22Rv1 (cell line): ENCODE results near the gene IQCE.

Experiments used
- H3K27ac ChIP-seq: fragments of 450-650 bp; 2 replicates; pipeline ENCODE4 v1.5.1; 2017
- CTCF ChIP-seq: fragments of 450-650 bp; IDR thresholded peaks from 2 replicates; pipeline ENCODE4 v1.5.1; 2017; ENCODE audit warnings: mild to moderate bottlenecking
- ZFX ChIP-seq: fragments of 450-650 bp; IDR thresholded peaks from 2 replicates; pipeline ENCODE4 v1.6.1; 2017; ENCODE audit warnings: antibody characterized with exemption, borderline replicate concordance

The IQCE gene

GRCh38 chr7:2658941-2659340, 100.2 kb downstream of the IQCE start:
- H3K27ac ChIP-seq = no peak overlapping the region
- TF ChIP-seq ZFX (no peak), CTCF (no peak)

DNA sequence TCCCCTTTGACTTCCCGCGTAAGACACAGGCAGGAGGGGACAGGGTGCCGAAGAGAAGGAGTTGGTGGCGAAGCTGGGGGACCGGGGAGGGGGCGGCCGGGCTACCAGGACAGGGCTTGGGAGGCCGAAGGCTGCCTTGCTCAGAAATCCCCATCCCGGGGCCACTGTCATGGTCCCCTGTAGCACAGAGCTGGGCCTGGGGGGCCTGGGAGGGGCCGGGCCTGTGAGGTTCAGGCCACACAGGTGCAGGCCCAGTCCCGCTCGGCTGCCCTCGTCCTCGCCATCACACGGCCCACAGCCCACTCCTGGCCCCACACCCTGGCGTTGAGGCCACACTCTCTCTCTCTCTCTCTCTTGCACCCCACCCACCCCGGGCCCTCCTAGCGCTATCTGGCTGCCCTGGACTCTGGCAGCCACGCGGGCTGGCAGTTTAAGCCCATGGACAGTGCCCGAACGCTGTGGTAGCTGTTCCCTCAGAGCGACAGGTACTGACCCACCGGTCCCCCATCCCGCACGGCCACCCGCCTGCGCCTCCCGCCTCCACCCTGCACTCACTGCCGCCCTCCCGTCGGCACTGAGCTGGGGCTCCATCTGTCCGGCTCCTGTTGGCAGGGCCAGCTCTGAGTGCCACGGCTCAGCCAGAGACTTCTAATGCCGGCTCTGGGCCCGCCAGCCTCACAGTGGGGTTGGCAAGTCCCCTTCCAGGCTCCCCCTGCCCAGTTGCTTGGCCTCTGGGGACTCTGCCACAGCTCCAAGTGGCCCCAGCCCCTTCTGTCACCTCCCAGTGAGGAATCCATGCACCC, 101.0 kb downstream of the IQCE start:
- no peak overlapping the region for H3K27ac ChIP-seq
- TF ChIP-seq CTCF = no peak
- no peak for TF ChIP-seq ZFX

GRCh38 chr7:2660359-2661095, 101.7 kb downstream of the IQCE start:
- H3K27ac ChIP-seq = no peak overlapping the region
- TF ChIP-seq ZFX (no peak), CTCF (peak; percentile 71)

- no peak overlapping the region for H3K27ac ChIP-seq
- no peak for TF ChIP-seq ZFX
- TF ChIP-seq CTCF = no peak; the same call in none of the 2 replicates
Measured at GRCh38 chr7:2661096-2661449, 102.3 kb downstream of the IQCE start.

- no peak overlapping the region for H3K27ac ChIP-seq
- TF ChIP-seq CTCF = peak; percentile 13; the same call in 1 of the 2 replicates
- TF ChIP-seq ZFX = no peak
Measured at GRCh38 chr7:2661602-2662272, 103.0 kb downstream of the IQCE start.

GRCh38 chr7:2662273-2663120, 103.7 kb downstream of the IQCE start:
- no peak overlapping the region for H3K27ac ChIP-seq
- TF ChIP-seq ZFX (no peak), CTCF (no peak)
